ENCODE measurements around the gene AK1. TPM values are rescaled to one million over a fixed set of nuclear protein-coding genes. Genes with fewer than 3 reads are reported as not detected.
A peak's percentile ranks its signal among the peaks of the same experiment; 100 is the strongest.

The AK1 gene
- total RNA-seq, 2 donors from 2014 or later = 263 to 398 TPM

- TF ChIP-seq CTCF (IDR thresholded peaks at IDR 0.05) = peak in 1 of 2 donors; percentile 16
- Histone ChIP-seq H3K4me1 (peaks cover 0 to 82% of the 10 kb centered on the region in 2 donors), H3K36me3 (no peaks in the 10 kb centered on the region), H3K27me3 (no peaks in the 10 kb centered on the region), H3K9me3 (no peaks in the 10 kb centered on the region), H3K27ac (peak overlapping the region; percentile 86 to 88), H3K4me3 (no peak overlapping the region)
- peak; percentile 94 for DNase-seq (ENCODE audit: low spot score)
Observed at GRCh38 chr9:127860260-127860659, 17.2 kb downstream of the AK1 start.

GRCh38 chr9:127858041-127858512 lies 19.4 kb downstream of the AK1 start:
- Histone ChIP-seq H3K27me3 (no peaks in the 10 kb centered on the region), H3K9me3 (no peaks in the 10 kb centered on the region), H3K4me3 (no peak overlapping the region), H3K4me1 (peaks cover 0 to 92% of the 10 kb centered on the region in 2 donors), H3K36me3 (no peaks in the 10 kb centered on the region), H3K27ac (peak overlapping the region; percentile 86 to 88)
- no peak for TF ChIP-seq CTCF (IDR thresholded peaks at IDR 0.05)
- DNase-seq (ENCODE audit: low spot score) = peak; percentile 84

GRCh38 chr9:127857278-127857677 lies 20.2 kb downstream of the AK1 start:
- H3K36me3 ChIP-seq = peaks cover 6% of the 10 kb centered on the region
- H3K9me3 ChIP-seq = no peaks in the 10 kb centered on the region
- H3K4me3 ChIP-seq = no peak overlapping the region
- H3K27me3 ChIP-seq = no peaks in the 10 kb centered on the region
- no peak for DNase-seq (ENCODE audit: low spot score)
- peaks cover 0 to 89% of the 10 kb centered on the region in 2 donors for H3K4me1 ChIP-seq
- peak overlapping the region; percentile 86 to 88 for H3K27ac ChIP-seq
- TF ChIP-seq CTCF (IDR thresholded peaks at IDR 0.05) = no peak

- Histone ChIP-seq H3K9me3 (no peaks in the 10 kb centered on the region), H3K4me1 (peaks cover 0 to 83% of the 10 kb centered on the region in 2 donors), H3K27me3 (no peaks in the 10 kb centered on the region), H3K36me3 (peaks cover 10% of the 10 kb centered on the region), H3K4me3 (no peak overlapping the region), H3K27ac (peak overlapping the region; percentile 86 to 88)
- TF ChIP-seq CTCF (IDR thresholded peaks at IDR 0.05) = no peak
- no peak for DNase-seq (ENCODE audit: low spot score)
Observed at GRCh38 chr9:127856729-127857116, 20.8 kb downstream of the AK1 start.

- no peak overlapping the region for H3K4me3 ChIP-seq
- H3K9me3 ChIP-seq = no peaks in the 10 kb centered on the region
- peaks cover 15% of the 10 kb centered on the region for H3K36me3 ChIP-seq
- no peaks in the 10 kb centered on the region for H3K27me3 ChIP-seq
- no peak for DNase-seq (ENCODE audit: low spot score)
- H3K27ac ChIP-seq = peak overlapping the region; percentile 86 to 88
- H3K4me1 ChIP-seq = peaks cover 0 to 78% of the 10 kb centered on the region in 2 donors
- TF ChIP-seq CTCF (IDR thresholded peaks at IDR 0.05) = no peak
Observed at GRCh38 chr9:127856094-127856728, 21.3 kb downstream of the AK1 start.

- Histone ChIP-seq H3K27me3 (no peaks in the 10 kb centered on the region), H3K4me1 (peaks cover 0 to 71% of the 10 kb centered on the region in 2 donors), H3K36me3 (peaks cover 22% of the 10 kb centered on the region), H3K27ac (peak overlapping the region; percentile 86 to 88), H3K4me3 (no peak overlapping the region), H3K9me3 (no peaks in the 10 kb centered on the region)
- DNase-seq (ENCODE audit: low spot score) = no peak
- TF ChIP-seq CTCF (IDR thresholded peaks at IDR 0.05) = no peak
Observed at GRCh38 chr9:127855522-127855921, 22.0 kb downstream of the AK1 start.
